HepG2 (cell line): ENCODE results near the gene OR7G3. TPM values are rescaled to one million over a fixed set of nuclear protein-coding genes. Genes with fewer than 3 reads are reported as not detected.

Experiments
- ATAC-seq: fragments of 200-7000 bp; cut with Tn5 transposase; 3 replicates; pipeline ENCODE4 v1.9.1; 2020; ENCODE audit warnings: mild to moderate bottlenecking, moderate library complexity
- BruUV-seq: library from RNA; stranded (reverse); fragments of 400-500 nt; replicated peaks from 2 replicates; lab custom pipeline; 2021; lab: Mats Ljungman, UMichigan
- CTCF ChIA-PET: fragments of 300-600 bp; formaldehyde crosslinking; extraction: SDS; loops from one replicate; lab custom pipeline; 2021; ENCODE audit warnings: low total read pairs, inconsistent platforms, low intra/inter-chr PET ratio; lab: Yijun Ruan, JAX
- POLR2A ChIA-PET: fragments of 350-600 bp; sonication (Branson Sonifier 250); formaldehyde crosslinking; loops from one replicate; lab custom pipeline; 2020; ENCODE audit warnings: antibody characterized with exemption, inconsistent platforms; lab: Yijun Ruan, JAX
- DNase-seq: peaks from one replicate; pipeline ENCODE4 v3.0.0-alpha.2; 2015; ENCODE audit warnings: low spot score
- FAIRE-seq: peaks from 3 replicates; lab custom pipeline; 2011; peaks lifted over from hg19 to GRCh38; lab: Jason Lieb, UNC
- H2AFZ ChIP-seq: one replicate; pipeline ENCODE4 v1.6.1; 2011; ENCODE audit warnings: low read length, inconsistent platforms
- H3K27ac ChIP-seq: fragments of 300-600 bp; 3 replicates; pipeline ENCODE4 v1.8.0; 2011; ENCODE audit warnings: mixed run types, mild to moderate bottlenecking, mixed read lengths, low read length, inconsistent platforms; ENCODE audit not compliant: insufficient read depth; ENCODE audit errors: extremely low read length
- H3K27me3 ChIP-seq, 2 experiments: fragments of 200-600 bp in 1 of 2; 2 replicates in 1 of 2; 3 replicates in 1 of 2; pipeline versions ENCODE4 v1.6.0 to v1.8.0; 2011; ENCODE audit warnings: low read length in 2 of 2, mild to moderate bottlenecking in 2 of 2, moderate library complexity in 2 of 2, inconsistent platforms in 1 of 2; ENCODE audit not compliant: insufficient read depth in 2 of 2, control insufficient read depth in 1 of 2
- H3K36me3 ChIP-seq, 2 experiments: fragments of 200-600 bp in 1 of 2; replicated peaks in 1 of 2; 2 replicates in 1 of 2; 3 replicates in 1 of 2; pipeline versions ENCODE4 v1.5.1 to v1.8.0; 2011; ENCODE audit warnings: low read length in 2 of 2, inconsistent platforms in 1 of 2; ENCODE audit not compliant: insufficient read depth in 2 of 2, control insufficient read depth in 1 of 2
- H3K4me1 ChIP-seq: 2 replicates; pipeline ENCODE4 v1.5.1; 2012; ENCODE audit warnings: low read length, inconsistent platforms; ENCODE audit not compliant: insufficient read depth
- H3K4me2 ChIP-seq: 2 replicates; pipeline ENCODE4 v1.6.0; 2011; ENCODE audit warnings: low read depth, low read length, inconsistent platforms
- H3K4me3 ChIP-seq, 3 experiments: fragments of 200-600 bp in 1 of 3; sonication (generic), shearing (Covaris generic) in 1 of 3; replicated peaks in 1 of 3; 2 replicates each; pipeline ENCODE4 v1.5.1; 2011 to 2016; ENCODE audit warnings: low read length in 3 of 3, inconsistent platforms in 2 of 3, low read depth in 2 of 3, mild to moderate bottlenecking in 2 of 3, control low read depth in 1 of 3, mixed read lengths in 1 of 3; ENCODE audit not compliant: insufficient read depth in 1 of 3
- H3K79me2 ChIP-seq: one replicate; pipeline ENCODE4 v1.6.1; 2011; ENCODE audit warnings: low read length, inconsistent platforms; ENCODE audit not compliant: insufficient read depth
- H3K9ac ChIP-seq: 2 replicates; pipeline ENCODE4 v1.6.0; 2011; ENCODE audit warnings: mild to moderate bottlenecking, low read depth, low read length, inconsistent platforms; ENCODE audit not compliant: insufficient read depth
- H3K9me3 ChIP-seq: 2 replicates; pipeline ENCODE4 v1.5.1; 2012; ENCODE audit warnings: mild to moderate bottlenecking, low read length
- H4K20me1 ChIP-seq: 2 replicates; pipeline ENCODE4 v1.6.0; 2011; ENCODE audit warnings: inconsistent platforms, mild to moderate bottlenecking, low read length, moderate library complexity; ENCODE audit not compliant: insufficient read depth
- FOXJ3 ChIP-seq: sonication (generic); formaldehyde crosslinking; IDR thresholded peaks from 2 replicates; pipeline ENCODE4 v1.4.0; 2020; ENCODE audit warnings: missing genetic modification reagents, mild to moderate bottlenecking, borderline replicate concordance
- KMT2B ChIP-seq: IDR thresholded peaks from 2 replicates; pipeline ENCODE4 v1.6.1; 2016; ENCODE audit warnings: missing genetic modification reagents, missing compliant biosample characterization
- NFRKB ChIP-seq: fragments of 450-650 bp; IDR thresholded peaks from 2 replicates; pipeline ENCODE4 v1.6.1; 2017
- NR2F6 ChIP-seq, 2 experiments: IDR thresholded peaks; 2 replicates each; pipeline ENCODE4 v1.6.1; 2016; ENCODE audit warnings: antibody characterized with exemption in 1 of 2, mild to moderate bottlenecking in 1 of 2
- PITX1 ChIP-seq: sonication (generic); formaldehyde crosslinking; IDR thresholded peaks from 2 replicates; pipeline ENCODE4 v1.5.1; 2020; ENCODE audit warnings: mild to moderate bottlenecking, missing genetic modification reagents
- POLR2A ChIP-seq, 2 experiments: IDR thresholded peaks; 2 replicates each; pipeline ENCODE4 v1.6.1; 2011; ENCODE audit warnings: low read depth in 2 of 2, low read length in 2 of 2, mild to moderate bottlenecking in 1 of 2, moderate library complexity in 1 of 2; ENCODE audit not compliant: insufficient read depth in 1 of 2
- RARG ChIP-seq: sonication (generic); formaldehyde crosslinking; IDR thresholded peaks from 2 replicates; pipeline ENCODE4 v1.4.0; 2020; ENCODE audit warnings: low read depth, mild to moderate bottlenecking, missing genetic modification reagents
- RBM39 ChIP-seq: fragments of 200-400 bp; formaldehyde crosslinking; IDR thresholded peaks from one replicate; pipeline ENCODE4 v1.6.1; 2018; ENCODE audit warnings: antibody characterized with exemption, mild to moderate bottlenecking, low read depth, low read length; ENCODE audit not compliant: poor library complexity, severe bottlenecking
- SAP130 ChIP-seq: IDR thresholded peaks from 2 replicates; pipeline ENCODE4 v1.6.1; 2016; ENCODE audit warnings: low read depth
- SP1 ChIP-seq, 2 experiments: fragments of 450-650 bp in 1 of 2; sonication (generic) in 1 of 2; formaldehyde crosslinking in 1 of 2; IDR thresholded peaks; 2 replicates each; pipeline versions ENCODE4 v1.4.0 to v1.6.1; 2016 to 2020; ENCODE audit warnings: missing genetic modification reagents in 1 of 2
- ZNF160 ChIP-seq: sonication (generic); formaldehyde crosslinking; IDR thresholded peaks from 2 replicates; pipeline ENCODE4 v1.8.0; 2022; ENCODE audit warnings: mild to moderate bottlenecking, inconsistent platforms, missing genetic modification reagents
- ZNF546 ChIP-seq: sonication (generic); formaldehyde crosslinking; conservative IDR thresholded peaks from 2 replicates; pipeline ENCODE4 v1.8.1; 2023; ENCODE audit warnings: mild to moderate bottlenecking, missing genetic modification reagents
- WGBS: methylation state at CpG from one replicate; pipeline ENCODE4 v1.1.6; 2017; ENCODE audit warnings: low lambda C conversion rate; 5-methylcytosine and 5-hydroxymethylcytosine counted together
- in situ Hi-C: cut with HindIII; loops from 2 replicates; pipeline ENCODE4 v1.10.0; 2017; ENCODE audit warnings: low pct_unique_long_range_greater_than_20kb; ENCODE audit not compliant: extremely low pct_ligation_motif_present
- intact Hi-C: fragments of 100-400 bp; cut with micrococcal nuclease; formaldehyde crosslinking; loops from one replicate; pipeline ENCODE4 v1.10.0; 2022; ENCODE audit not compliant: unreplicated experiment
- polyA plus RNA-seq, 8 experiments: library from polyadenylated mRNA; depleted of rRNA in 3 of 8; stranded (reverse) in 7 of 8; unstranded in 1 of 8; fragments of >200 nt; fragmentation: Illumina TruSeq in 4 of 8; extraction: Trizol in 4 of 8; gene quantifications; 2 replicates each; pipeline versions ENCODE4 v1.2.1 to v1.2.3, GENCODE V29; 2011 to 2016; ENCODE audit warnings: low read depth in 4 of 8, missing spikeins in 1 of 8, mixed read lengths in 1 of 8; ENCODE audit not compliant: insufficient read depth in 1 of 8
- total RNA-seq, 5 experiments: library from RNA; depleted of rRNA; stranded (reverse); fragments of >200 nt; fragmentation: Illumina TruSeq; extraction: Trizol; gene quantifications; 2 replicates each; pipeline ENCODE4 v1.2.3, GENCODE V29; 2016; ENCODE audit warnings: low read depth in 1 of 5
- TF ChIP-seq, protein P1 (sequence below): sonication (generic); formaldehyde crosslinking; IDR thresholded peaks from 2 replicates; pipeline ENCODE4 v1.5.0; 2020; ENCODE audit warnings: missing genetic modification reagents
- TF ChIP-seq, protein P2 (sequence below): sonication (generic); formaldehyde crosslinking; IDR thresholded peaks from 2 replicates; pipeline ENCODE4 v1.5.0; 2020; ENCODE audit warnings: missing genetic modification reagents
- TF ChIP-seq, protein P3 (sequence below): sonication (generic); formaldehyde crosslinking; IDR thresholded peaks from 2 replicates; pipeline ENCODE4 v1.8.1; 2023; ENCODE audit warnings: mild to moderate bottlenecking, missing genetic modification reagents, borderline replicate concordance
- TF ChIP-seq, protein P4 (sequence below): IDR thresholded peaks from 2 replicates; pipeline ENCODE4 v1.6.1; 2018; ENCODE audit warnings: missing genetic modification reagents, mild to moderate bottlenecking, missing compliant biosample characterization

Gene OR7G3
- total and polyA plus RNA-seq, 2 of the 13 experiments (the other 11 are each of a cell fraction or from before 2014, with no cell fraction given), result not detected

DNA sequence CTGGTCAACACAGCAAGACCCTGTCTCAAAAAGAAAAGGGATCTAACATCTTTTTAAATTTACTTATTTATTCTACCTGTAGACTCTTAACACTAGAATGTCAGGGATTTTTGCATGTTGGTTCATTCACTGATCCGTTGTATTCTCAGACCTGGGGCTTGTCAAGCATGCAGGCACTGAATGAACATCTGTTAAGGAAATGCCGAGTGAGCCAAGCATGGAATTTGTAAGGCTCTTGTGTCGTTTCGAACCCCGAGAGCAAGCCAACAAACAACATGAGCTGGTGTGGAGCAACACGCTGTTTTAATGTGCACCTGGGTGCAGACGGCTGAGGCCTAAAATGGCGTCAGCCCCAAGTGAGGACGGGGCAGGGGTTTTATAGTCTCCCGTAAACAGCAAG, 49.8 kb downstream of the OR7G3 start:
- Histone ChIP-seq H3K9ac (no peak overlapping the region), H4K20me1 (no peaks in the 10 kb centered on the region), H3K4me1 (0 out of 2 replicates have a peak, but pooled peaks cover 8% of the 10 kb centered on the region), H3K27ac (no peak overlapping the region), H3K79me2 (no peaks in the 10 kb centered on the region), H3K36me3 (no peaks in the 10 kb centered on the region), H3K9me3 (no peaks in the 10 kb centered on the region), H2AFZ (no peak overlapping the region), H3K27me3 (no peaks in the 10 kb centered on the region), H3K4me2 (no peak overlapping the region), H3K4me3 (no peak overlapping the region)
- DNase-seq, result no peak
- ChIA-PET CTCF (no interaction called here), POLR2A (no interaction called here)
- 74% methylated on average over 5 of the region's 10 CpGs for WGBS
- FAIRE-seq, result no peak
- in situ Hi-C loops, result loop anchor here (25.0 kb wide), 1 partner anchor 415 kb away; no protein-coding TSS in a partner anchor
- BruUV-seq, result no TSS peak
- intact Hi-C loops, result no loop called here
- TF ChIP-seq PITX1 (CRISPR knock-in tag) (no peak), SP1 (IDR thresholded peaks at IDR 0.05) (no peak), SP1 (CRISPR knock-in tag; IDR thresholded peaks at IDR 0.05) (no peak), NR2F6 (IDR thresholded peaks at IDR 0.05) (no peak), NR2F6 (CRISPR knock-in tag; IDR thresholded peaks at IDR 0.05) (no peak), POLR2A (IDR thresholded peaks at IDR 0.05; ENCODE audit: insufficient read depth in 1 of 2, low read depth in 2 of 2, low read length in 2 of 2) (no peak), FOXJ3 (CRISPR knock-in tag) (no peak), ZNF546 (CRISPR knock-in tag) (no peak), NFRKB (no peak), RARG (CRISPR knock-in tag) (no peak), ZNF160 (CRISPR knock-in tag) (no peak), SAP130 (CRISPR knock-in tag) (no peak), KMT2B (CRISPR knock-in tag) (no peak), RBM39 (no peak)
- TF ChIP-seq, protein P1, sequence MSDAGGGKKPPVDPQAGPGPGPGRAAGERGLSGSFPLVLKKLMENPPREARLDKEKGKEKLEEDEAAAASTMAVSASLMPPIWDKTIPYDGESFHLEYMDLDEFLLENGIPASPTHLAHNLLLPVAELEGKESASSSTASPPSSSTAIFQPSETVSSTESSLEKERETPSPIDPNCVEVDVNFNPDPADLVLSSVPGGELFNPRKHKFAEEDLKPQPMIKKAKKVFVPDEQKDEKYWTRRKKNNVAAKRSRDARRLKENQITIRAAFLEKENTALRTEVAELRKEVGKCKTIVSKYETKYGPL, result no peak
- TF ChIP-seq, protein P2, sequence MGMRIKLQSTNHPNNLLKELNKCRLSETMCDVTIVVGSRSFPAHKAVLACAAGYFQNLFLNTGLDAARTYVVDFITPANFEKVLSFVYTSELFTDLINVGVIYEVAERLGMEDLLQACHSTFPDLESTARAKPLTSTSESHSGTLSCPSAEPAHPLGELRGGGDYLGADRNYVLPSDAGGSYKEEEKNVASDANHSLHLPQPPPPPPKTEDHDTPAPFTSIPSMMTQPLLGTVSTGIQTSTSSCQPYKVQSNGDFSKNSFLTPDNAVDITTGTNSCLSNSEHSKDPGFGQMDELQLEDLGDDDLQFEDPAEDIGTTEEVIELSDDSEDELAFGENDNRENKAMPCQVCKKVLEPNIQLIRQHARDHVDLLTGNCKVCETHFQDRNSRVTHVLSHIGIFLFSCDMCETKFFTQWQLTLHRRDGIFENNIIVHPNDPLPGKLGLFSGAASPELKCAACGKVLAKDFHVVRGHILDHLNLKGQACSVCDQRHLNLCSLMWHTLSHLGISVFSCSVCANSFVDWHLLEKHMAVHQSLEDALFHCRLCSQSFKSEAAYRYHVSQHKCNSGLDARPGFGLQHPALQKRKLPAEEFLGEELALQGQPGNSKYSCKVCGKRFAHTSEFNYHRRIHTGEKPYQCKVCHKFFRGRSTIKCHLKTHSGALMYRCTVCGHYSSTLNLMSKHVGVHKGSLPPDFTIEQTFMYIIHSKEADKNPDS (CRISPR knock-in tag), result no peak
- TF ChIP-seq, protein P3, sequence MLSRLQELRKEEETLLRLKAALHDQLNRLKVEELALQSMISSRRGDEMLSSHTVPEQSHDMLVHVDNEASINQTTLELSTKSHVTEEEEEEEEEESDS, result no peak
- TF ChIP-seq, protein P4, sequence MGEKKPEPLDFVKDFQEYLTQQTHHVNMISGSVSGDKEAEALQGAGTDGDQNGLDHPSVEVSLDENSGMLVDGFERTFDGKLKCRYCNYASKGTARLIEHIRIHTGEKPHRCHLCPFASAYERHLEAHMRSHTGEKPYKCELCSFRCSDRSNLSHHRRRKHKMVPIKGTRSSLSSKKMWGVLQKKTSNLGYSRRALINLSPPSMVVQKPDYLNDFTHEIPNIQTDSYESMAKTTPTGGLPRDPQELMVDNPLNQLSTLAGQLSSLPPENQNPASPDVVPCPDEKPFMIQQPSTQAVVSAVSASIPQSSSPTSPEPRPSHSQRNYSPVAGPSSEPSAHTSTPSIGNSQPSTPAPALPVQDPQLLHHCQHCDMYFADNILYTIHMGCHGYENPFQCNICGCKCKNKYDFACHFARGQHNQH, result no peak
- ATAC-seq, result no peak
